ENCODE data around the gene SNTB2. TPM values are rescaled to one million over a fixed set of nuclear protein-coding genes. Genes with fewer than 3 reads are reported as not detected.
A peak's percentile ranks its signal among the peaks of the same experiment; 100 is the strongest.
"Not testable (repeated sequence)": the region's sequence is repeated elsewhere in the genome, so short reads cannot be mapped to it uniquely, and the experiment has no call there.

Gene SNTB2
- total RNA-seq, 4 donors from 2014 or later: 35.8 to 81.6 (median 57.8) TPM

DNA sequence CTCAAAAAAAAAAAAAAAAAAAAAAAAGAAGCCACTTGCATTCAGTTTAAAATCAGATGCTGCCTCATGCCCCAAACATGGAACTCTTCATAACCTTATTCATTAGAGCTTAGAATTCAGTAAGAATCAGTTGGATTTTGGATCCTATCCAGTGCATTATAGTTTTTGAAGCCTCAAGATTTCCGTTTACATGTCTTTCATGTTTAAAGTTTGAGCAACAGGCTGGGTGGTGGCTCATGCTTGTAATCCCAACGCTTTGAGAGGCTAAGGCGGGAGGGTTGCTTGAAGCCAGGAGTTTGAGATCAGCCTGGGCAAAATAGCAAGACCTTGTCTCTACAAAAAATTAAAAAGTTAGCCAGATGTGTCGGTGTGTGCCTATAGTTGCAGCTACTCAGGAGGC lies 55.0 kb downstream of the SNTB2 start:
- Histone ChIP-seq H3K4me1 (peaks cover 21% of the 10 kb centered on the region), H3K4me3 (no peak overlapping the region), H3K9me3 (no peaks in the 10 kb centered on the region), H3K27ac (no peak overlapping the region), H3K27me3 (no peaks in the 10 kb centered on the region), H3K36me3 (peaks cover 8% of the 10 kb centered on the region)
- 60% methylated on average over 4 of the region's 4 CpGs for WGBS
- TF ChIP-seq CTCF (IDR thresholded peaks at IDR 0.05) (no peak), EP300 (IDR thresholded peaks at IDR 0.05) (no peak), POLR2AphosphoS5 (IDR thresholded peaks at IDR 0.05) (no peak), POLR2A (IDR thresholded peaks at IDR 0.05) (no peak)
- no peak for DNase-seq (ENCODE audit: low spot score in 2 of 2)

GRCh38 chr16:69243479-69243878 lies 56.5 kb downstream of the SNTB2 start:
- no peak overlapping the region for H3K27ac ChIP-seq
- no peaks in the 10 kb centered on the region for H3K9me3 ChIP-seq
- H3K4me1 ChIP-seq: peaks cover 15% of the 10 kb centered on the region
- TF ChIP-seq POLR2A (IDR thresholded peaks at IDR 0.05) (no peak), CTCF (IDR thresholded peaks at IDR 0.05) (no peak), POLR2AphosphoS5 (IDR thresholded peaks at IDR 0.05) (no peak), EP300 (IDR thresholded peaks at IDR 0.05) (no peak)
- 61% methylated on average over 2 of the region's 2 CpGs for WGBS
- H3K4me3 ChIP-seq: no peak overlapping the region
- no peak for DNase-seq (ENCODE audit: low spot score in 2 of 2)
- no peaks in the 10 kb centered on the region for H3K27me3 ChIP-seq
- peaks cover 18% of the 10 kb centered on the region for H3K36me3 ChIP-seq

GRCh38 chr16:69244336-69244735 lies 57.4 kb downstream of the SNTB2 start:
- H3K4me1 ChIP-seq: peaks cover 15% of the 10 kb centered on the region
- H3K4me3 ChIP-seq: no peak overlapping the region
- no peaks in the 10 kb centered on the region for H3K27me3 ChIP-seq
- 49% methylated on average over 1 of the region's 1 CpG for WGBS
- TF ChIP-seq POLR2AphosphoS5 (IDR thresholded peaks at IDR 0.05): no peak
- no peaks in the 10 kb centered on the region for H3K9me3 ChIP-seq
- no peak overlapping the region for H3K27ac ChIP-seq
- peaks cover 18% of the 10 kb centered on the region for H3K36me3 ChIP-seq
- no peak for DNase-seq (ENCODE audit: low spot score in 2 of 2)

GRCh38 chr16:69250081-69250480 lies 63.1 kb downstream of the SNTB2 start:
- WGBS: 82% methylated on average over 3 of the region's 3 CpGs

GRCh38 chr16:69253870-69254341 lies 66.9 kb downstream of the SNTB2 start:
- DNase-seq (ENCODE audit: low spot score in 2 of 2): no peak
- 42% methylated on average over 5 of the region's 5 CpGs for WGBS
- peaks cover 36% of the 10 kb centered on the region for H3K4me1 ChIP-seq
- peaks cover 8% of the 10 kb centered on the region for H3K36me3 ChIP-seq
- TF ChIP-seq POLR2AphosphoS5 (IDR thresholded peaks at IDR 0.05) (peak in 1 of 3 donors; percentile 49), POLR2A (IDR thresholded peaks at IDR 0.05) (no peak)
- no peaks in the 10 kb centered on the region for H3K9me3 ChIP-seq
- H3K27ac ChIP-seq: peak overlapping the region; percentile 88
- H3K27me3 ChIP-seq: no peaks in the 10 kb centered on the region
- H3K4me3 ChIP-seq: no peak overlapping the region

More at GRCh38 chr16:69250081-69250480, 63.1 kb downstream of the SNTB2 start:
- H3K36me3 ChIP-seq: peaks cover 26% of the 10 kb centered on the region
- DNase-seq (ENCODE audit: low spot score in 2 of 2): no peak
- no peaks in the 10 kb centered on the region for H3K27me3 ChIP-seq
- H3K9me3 ChIP-seq: no peaks in the 10 kb centered on the region
- H3K27ac ChIP-seq: no peak overlapping the region
- H3K4me1 ChIP-seq: peaks cover 23% of the 10 kb centered on the region
- TF ChIP-seq EP300 (IDR thresholded peaks at IDR 0.05): no peak
- no peak for TF ChIP-seq POLR2AphosphoS5 (IDR thresholded peaks at IDR 0.05)
- TF ChIP-seq CTCF (IDR thresholded peaks at IDR 0.05): no peak
- TF ChIP-seq POLR2A (IDR thresholded peaks at IDR 0.05): no peak
- no peak overlapping the region for H3K4me3 ChIP-seq

DNA sequence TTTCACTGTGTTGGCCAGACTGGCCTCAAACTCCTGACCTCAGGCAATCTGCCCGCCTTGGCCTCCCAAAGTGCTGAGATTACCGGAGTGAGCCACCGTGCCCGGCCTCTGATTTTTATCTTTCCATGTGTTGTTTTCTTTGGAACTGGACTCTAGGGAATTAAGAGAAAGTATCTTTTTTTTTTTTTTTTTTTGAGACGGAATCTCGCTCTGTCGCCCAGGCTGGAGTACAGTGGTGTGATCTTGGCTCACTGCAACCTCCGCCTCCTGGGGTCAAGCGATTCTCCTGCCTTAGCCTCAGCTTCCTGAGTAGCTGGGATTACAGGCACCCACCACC lies 72.4 kb downstream of the SNTB2 start:
- not testable (repeated sequence) for H3K36me3 ChIP-seq; H3K9me3 ChIP-seq; H3K4me3 ChIP-seq; H3K27me3 ChIP-seq; H3K27ac ChIP-seq; DNase-seq (ENCODE audit: low spot score in 2 of 2)
- H3K4me1 ChIP-seq: peaks cover 20% of the 10 kb centered on the region
- WGBS: 85% methylated on average over 9 of the region's 9 CpGs

- DNase-seq (ENCODE audit: low spot score in 2 of 2): no peak
- TF ChIP-seq CTCF (IDR thresholded peaks at IDR 0.05) (no peak), POLR2AphosphoS5 (IDR thresholded peaks at IDR 0.05) (no peak), POLR2A (IDR thresholded peaks at IDR 0.05) (no peak), EP300 (IDR thresholded peaks at IDR 0.05) (no peak)
- H3K9me3 ChIP-seq: no peaks in the 10 kb centered on the region
- no peak overlapping the region for H3K4me3 ChIP-seq
- WGBS: 89% methylated on average over 4 of the region's 4 CpGs
- no peaks in the 10 kb centered on the region for H3K27me3 ChIP-seq
- H3K27ac ChIP-seq: no peak overlapping the region
- peaks cover 4% of the 10 kb centered on the region for H3K36me3 ChIP-seq
- H3K4me1 ChIP-seq: peaks cover 14% of the 10 kb centered on the region
Observed at GRCh38 chr16:69260019-69260418, 73.1 kb downstream of the SNTB2 start.
